ENCODE results near the gene CPB1.

CPB1 gene

DNA sequence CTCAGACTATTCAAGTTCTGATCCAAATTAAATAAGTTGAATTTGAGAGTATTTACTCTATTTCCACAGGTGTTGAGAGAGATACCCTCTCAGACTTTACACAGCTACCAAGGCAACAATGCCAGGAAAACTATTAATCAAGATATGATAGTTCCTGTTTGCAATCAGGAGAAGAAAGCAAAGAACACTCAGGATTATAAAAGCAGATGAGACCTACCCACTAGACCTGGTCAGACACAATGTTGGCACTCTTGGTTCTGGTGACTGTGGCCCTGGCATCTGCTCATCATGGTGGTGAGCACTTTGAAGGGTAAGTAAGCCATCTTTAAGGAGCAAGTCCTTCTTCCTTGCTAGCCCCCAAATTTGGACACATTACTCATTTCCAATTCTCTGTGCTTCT, at the start of gene CPB1:
CPB1 (plus strand) TSS at position 227 of the 400 bp plus-strand sequence; CDS start at position 240, 13 bp downstream.
- CTCF ChIA-PET, result no interaction called here
- no peak within 1 kb of the TSS for H3K27ac ChIP-seq (ENCODE audit: extremely low read depth, low read depth, low read length)
- POLR2A ChIA-PET, result no interaction called here
- H3K9me3 ChIP-seq (ENCODE audit: control insufficient read depth, insufficient read depth, low read depth, low read length), result no peaks in the 10 kb centered on the region
- H3K4me3 ChIP-seq (ENCODE audit: low read depth, low read length), result no peak within 1 kb of the TSS
- no peaks in the 10 kb centered on the region for H3K36me3 ChIP-seq (ENCODE audit: control insufficient read depth in 2 of 2, insufficient read depth in 1 of 2, low read length in 2 of 2)
- H3K4me1 ChIP-seq (ENCODE audit: control insufficient read depth, insufficient read depth, low read length), result no peaks in the 10 kb centered on the region
- TF ChIP-seq ZNF473 (tag by site-specific recombination; IDR thresholded peaks at IDR 0.05) (no peak), ZNF768 (tag by site-specific recombination; IDR thresholded peaks at IDR 0.05) (no peak), ZNF211 (tag by site-specific recombination; IDR thresholded peaks at IDR 0.05; ENCODE audit: low read depth) (no peak), ZNF112 (tag by site-specific recombination; IDR thresholded peaks at IDR 0.05) (no peak), ZNF670 (tag by site-specific recombination; IDR thresholded peaks at IDR 0.05; ENCODE audit: low read depth) (no peak), HOXA7 (CRISPR knock-in tag; IDR thresholded peaks at IDR 0.05; ENCODE audit: borderline replicate concordance) (no peak), SALL2 (tag by site-specific recombination; IDR thresholded peaks at IDR 0.05; ENCODE audit: borderline replicate concordance) (no peak), MYNN (tag by site-specific recombination; IDR thresholded peaks at IDR 0.05; ENCODE audit: borderline replicate concordance) (no peak), ZNF175 (tag by site-specific recombination; IDR thresholded peaks at IDR 0.05) (no peak), HOXC10 (CRISPR knock-in tag; IDR thresholded peaks at IDR 0.05) (no peak), ZNF366 (tag by site-specific recombination; conservative IDR thresholded peaks at IDR 0.05) (no peak), ZNF548 (tag by site-specific recombination; IDR thresholded peaks at IDR 0.05) (no peak), ZFP37 (tag by site-specific recombination; IDR thresholded peaks at IDR 0.05) (no peak), ZNF223 (tag by site-specific recombination; IDR thresholded peaks at IDR 0.05) (no peak), KLF10 (tag by site-specific recombination; IDR thresholded peaks at IDR 0.05) (no peak), ZNF2 (tag by site-specific recombination; IDR thresholded peaks at IDR 0.05) (no peak)
- TF ChIP-seq, protein P1, sequence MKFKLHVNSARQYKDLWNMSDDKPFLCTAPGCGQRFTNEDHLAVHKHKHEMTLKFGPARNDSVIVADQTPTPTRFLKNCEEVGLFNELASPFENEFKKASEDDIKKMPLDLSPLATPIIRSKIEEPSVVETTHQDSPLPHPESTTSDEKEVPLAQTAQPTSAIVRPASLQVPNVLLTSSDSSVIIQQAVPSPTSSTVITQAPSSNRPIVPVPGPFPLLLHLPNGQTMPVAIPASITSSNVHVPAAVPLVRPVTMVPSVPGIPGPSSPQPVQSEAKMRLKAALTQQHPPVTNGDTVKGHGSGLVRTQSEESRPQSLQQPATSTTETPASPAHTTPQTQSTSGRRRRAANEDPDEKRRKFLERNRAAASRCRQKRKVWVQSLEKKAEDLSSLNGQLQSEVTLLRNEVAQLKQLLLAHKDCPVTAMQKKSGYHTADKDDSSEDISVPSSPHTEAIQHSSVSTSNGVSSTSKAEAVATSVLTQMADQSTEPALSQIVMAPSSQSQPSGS (tag by site-specific recombination; IDR thresholded peaks at IDR 0.05; ENCODE audit: low read depth), result no peak
- TF ChIP-seq, protein P2, sequence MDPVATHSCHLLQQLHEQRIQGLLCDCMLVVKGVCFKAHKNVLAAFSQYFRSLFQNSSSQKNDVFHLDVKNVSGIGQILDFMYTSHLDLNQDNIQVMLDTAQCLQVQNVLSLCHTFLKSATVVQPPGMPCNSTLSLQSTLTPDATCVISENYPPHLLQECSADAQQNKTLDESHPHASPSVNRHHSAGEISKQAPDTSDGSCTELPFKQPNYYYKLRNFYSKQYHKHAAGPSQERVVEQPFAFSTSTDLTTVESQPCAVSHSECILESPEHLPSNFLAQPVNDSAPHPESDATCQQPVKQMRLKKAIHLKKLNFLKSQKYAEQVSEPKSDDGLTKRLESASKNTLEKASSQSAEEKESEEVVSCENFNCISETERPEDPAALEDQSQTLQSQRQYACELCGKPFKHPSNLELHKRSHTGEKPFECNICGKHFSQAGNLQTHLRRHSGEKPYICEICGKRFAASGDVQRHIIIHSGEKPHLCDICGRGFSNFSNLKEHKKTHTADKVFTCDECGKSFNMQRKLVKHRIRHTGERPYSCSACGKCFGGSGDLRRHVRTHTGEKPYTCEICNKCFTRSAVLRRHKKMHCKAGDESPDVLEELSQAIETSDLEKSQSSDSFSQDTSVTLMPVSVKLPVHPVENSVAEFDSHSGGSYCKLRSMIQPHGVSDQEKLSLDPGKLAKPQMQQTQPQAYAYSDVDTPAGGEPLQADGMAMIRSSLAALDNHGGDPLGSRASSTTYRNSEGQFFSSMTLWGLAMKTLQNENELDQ (tag by site-specific recombination; IDR thresholded peaks at IDR 0.05; ENCODE audit: low read depth), result no peak

- CTCF ChIA-PET, result no interaction called here
- Histone ChIP-seq H3K27ac (ENCODE audit: extremely low read depth, low read depth, low read length) (no peak overlapping the region), H3K36me3 (ENCODE audit: control insufficient read depth in 2 of 2, insufficient read depth in 1 of 2, low read length in 2 of 2) (no peaks in the 10 kb centered on the region), H3K9me3 (ENCODE audit: control insufficient read depth, insufficient read depth, low read depth, low read length) (no peaks in the 10 kb centered on the region), H3K4me1 (ENCODE audit: control insufficient read depth, insufficient read depth, low read length) (no peaks in the 10 kb centered on the region), H3K4me3 (ENCODE audit: low read depth, low read length) (no peak overlapping the region)
- POLR2A ChIA-PET, result no interaction called here
- TF ChIP-seq SALL2 (tag by site-specific recombination; IDR thresholded peaks at IDR 0.05; ENCODE audit: borderline replicate concordance) (no peak), ELK4 (IDR thresholded peaks at IDR 0.05; ENCODE audit: borderline replicate concordance, low read depth, low read length) (no peak), ZEB2 (tag by site-specific recombination; IDR thresholded peaks at IDR 0.05) (no peak), ZNF48 (tag by site-specific recombination; IDR thresholded peaks at IDR 0.05) (no peak), ZNF19 (tag by site-specific recombination; IDR thresholded peaks at IDR 0.05; ENCODE audit: low read depth) (no peak), ZNF513 (tag by site-specific recombination; IDR thresholded peaks at IDR 0.05) (no peak), ZSCAN4 (tag by site-specific recombination; IDR thresholded peaks at IDR 0.05) (no peak), ZNF302 (tag by site-specific recombination; IDR thresholded peaks at IDR 0.05; ENCODE audit: low read depth) (no peak), IKZF3 (tag by site-specific recombination; IDR thresholded peaks at IDR 0.05) (no peak), ZSCAN18 (tag by site-specific recombination; IDR thresholded peaks at IDR 0.05) (no peak), HOXD13 (CRISPR knock-in tag; IDR thresholded peaks at IDR 0.05; ENCODE audit: borderline replicate concordance) (no peak), ZBTB17 (tag by site-specific recombination; IDR thresholded peaks at IDR 0.05) (no peak)
Observed at GRCh38 chr3:148778926-148779325, 48.7 kb upstream of the CPB1 start.
